HG03571 (cell line): ENCODE data around the gene EIF3CL.
"Not testable (repeated sequence)": the region's sequence is repeated elsewhere in the genome, so short reads cannot be mapped to it uniquely, and the experiment has no call there.

Source experiments
- ATAC-seq: cut with Tn5 transposase; IDR thresholded peaks from one replicate; pipeline ENCODE4 v1.9.1; 2021; ENCODE audit not compliant: unreplicated experiment

Gene EIF3CL

GRCh38 chr16:28364268-28365173, 39.1 kb downstream of the EIF3CL start:
- ATAC-seq = peak; percentile 91

- not testable (repeated sequence) for ATAC-seq
Observed at GRCh38 chr16:28363408-28363807, 40.2 kb downstream of the EIF3CL start, which contains the start of gene NPIPB6. NPIPB6 (minus strand) TSS chr16:28363508; CDS start chr16:28362822, 686 bp downstream.

- not testable (repeated sequence) for ATAC-seq
Observed at GRCh38 chr16:28362600-28362999, 41.0 kb downstream of the EIF3CL start.

GRCh38 chr16:28338230-28338629, 65.4 kb downstream of the EIF3CL start:
- not testable (repeated sequence) for ATAC-seq

- not testable (repeated sequence) for ATAC-seq
Observed at GRCh38 chr16:28336940-28337710, 66.5 kb downstream of the EIF3CL start.

- not testable (repeated sequence) for ATAC-seq
Observed at GRCh38 chr16:28335678-28336077, 68.0 kb downstream of the EIF3CL start.

GRCh38 chr16:28332632-28333031, 71.0 kb downstream of the EIF3CL start:
- not testable (repeated sequence) for ATAC-seq

GRCh38 chr16:28330981-28331380, 72.7 kb downstream of the EIF3CL start:
- ATAC-seq = not testable (repeated sequence)

GRCh38 chr16:28330232-28330631, 73.4 kb downstream of the EIF3CL start:
- not testable (repeated sequence) for ATAC-seq
